HG03571 (cell line): Measurements from ENCODE around the gene KNSTRN.

Source experiments
- ATAC-seq: cut with Tn5 transposase; IDR thresholded peaks from one replicate; pipeline ENCODE4 v1.9.1; 2021; ENCODE audit not compliant: unreplicated experiment

Gene KNSTRN

DNA sequence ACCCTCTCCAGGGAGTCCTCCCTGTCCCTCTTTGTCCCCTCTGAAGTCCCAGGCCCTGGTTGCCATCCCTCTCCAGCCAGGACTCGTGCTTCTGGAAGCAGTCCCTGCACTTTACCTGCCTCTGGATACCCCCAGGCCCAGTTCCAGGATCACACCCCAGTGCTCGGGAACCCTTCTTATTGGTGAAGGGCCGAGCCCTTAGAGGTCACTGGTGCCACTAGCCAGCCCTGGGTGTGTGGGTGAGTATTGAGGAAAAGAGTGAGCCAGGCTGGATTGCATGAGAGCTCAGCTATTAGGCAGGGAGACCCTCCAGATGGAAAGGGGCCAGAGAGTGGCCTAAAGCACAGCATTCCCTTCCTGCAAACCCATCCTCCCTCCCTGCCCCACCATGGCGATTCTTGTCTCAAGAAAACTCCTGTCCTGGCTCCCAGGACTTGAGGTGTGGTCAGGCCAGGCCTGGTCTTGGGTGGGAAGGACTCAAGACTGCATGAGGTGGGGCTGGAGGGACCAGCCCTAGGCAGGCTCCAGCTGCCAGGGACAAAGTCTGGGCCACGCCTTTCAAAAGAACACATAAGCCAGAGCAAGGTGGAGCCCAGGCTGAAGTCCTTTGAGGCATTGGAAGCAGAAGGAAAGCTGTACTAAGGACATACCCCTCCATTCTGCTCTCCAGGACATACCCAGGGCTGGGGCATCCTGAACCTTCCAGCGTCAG lies 36.5 kb upstream of the KNSTRN start:
- no peak for ATAC-seq

DNA sequence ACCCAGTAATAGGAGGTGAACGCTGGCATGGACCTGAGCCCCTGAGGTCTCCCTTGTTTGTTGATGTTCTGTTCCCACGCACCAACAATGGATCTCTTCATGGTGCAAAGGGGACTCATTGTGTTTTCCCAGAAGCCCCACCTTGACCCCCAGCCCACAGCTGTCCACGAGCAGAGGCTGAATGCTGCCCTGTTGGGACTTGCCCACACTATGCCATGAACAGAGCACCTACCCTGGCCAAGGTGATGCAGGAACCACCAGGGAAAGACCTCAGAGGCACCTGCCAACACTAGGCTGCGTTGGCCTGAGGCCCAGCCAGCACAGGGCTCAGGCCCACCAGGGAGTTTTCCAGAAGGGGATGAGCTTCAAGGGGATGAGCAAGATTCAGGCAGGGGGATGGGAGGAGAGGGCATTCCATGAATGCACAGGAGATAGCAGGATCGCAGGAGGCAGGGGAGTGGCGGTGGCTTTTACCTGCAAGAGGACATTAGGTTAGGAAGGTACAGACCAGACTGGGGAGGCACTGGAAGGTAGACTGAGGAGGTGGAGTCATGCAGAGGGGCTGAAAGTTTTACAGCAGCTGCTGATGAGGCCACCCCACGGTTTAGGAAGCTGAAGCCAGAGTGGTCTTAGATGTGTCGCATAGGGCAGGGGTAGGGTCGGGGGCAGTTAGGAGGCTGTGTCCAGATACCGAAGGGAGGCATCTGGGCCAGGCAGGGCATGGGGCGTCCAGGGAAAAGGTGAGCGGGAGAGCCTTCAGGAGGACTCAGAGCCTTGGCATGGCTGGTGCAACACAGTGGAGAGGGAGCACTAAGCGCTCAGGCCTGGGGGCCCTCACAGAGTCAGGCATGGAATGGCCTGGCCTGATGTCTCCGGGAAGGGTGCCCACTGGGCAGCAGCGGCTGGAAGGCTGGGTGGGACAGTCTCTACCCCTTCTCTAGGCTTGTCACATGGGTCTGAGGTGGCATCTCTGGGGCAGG lies 35.7 kb upstream of the KNSTRN start:
- ATAC-seq, result no peak

DNA sequence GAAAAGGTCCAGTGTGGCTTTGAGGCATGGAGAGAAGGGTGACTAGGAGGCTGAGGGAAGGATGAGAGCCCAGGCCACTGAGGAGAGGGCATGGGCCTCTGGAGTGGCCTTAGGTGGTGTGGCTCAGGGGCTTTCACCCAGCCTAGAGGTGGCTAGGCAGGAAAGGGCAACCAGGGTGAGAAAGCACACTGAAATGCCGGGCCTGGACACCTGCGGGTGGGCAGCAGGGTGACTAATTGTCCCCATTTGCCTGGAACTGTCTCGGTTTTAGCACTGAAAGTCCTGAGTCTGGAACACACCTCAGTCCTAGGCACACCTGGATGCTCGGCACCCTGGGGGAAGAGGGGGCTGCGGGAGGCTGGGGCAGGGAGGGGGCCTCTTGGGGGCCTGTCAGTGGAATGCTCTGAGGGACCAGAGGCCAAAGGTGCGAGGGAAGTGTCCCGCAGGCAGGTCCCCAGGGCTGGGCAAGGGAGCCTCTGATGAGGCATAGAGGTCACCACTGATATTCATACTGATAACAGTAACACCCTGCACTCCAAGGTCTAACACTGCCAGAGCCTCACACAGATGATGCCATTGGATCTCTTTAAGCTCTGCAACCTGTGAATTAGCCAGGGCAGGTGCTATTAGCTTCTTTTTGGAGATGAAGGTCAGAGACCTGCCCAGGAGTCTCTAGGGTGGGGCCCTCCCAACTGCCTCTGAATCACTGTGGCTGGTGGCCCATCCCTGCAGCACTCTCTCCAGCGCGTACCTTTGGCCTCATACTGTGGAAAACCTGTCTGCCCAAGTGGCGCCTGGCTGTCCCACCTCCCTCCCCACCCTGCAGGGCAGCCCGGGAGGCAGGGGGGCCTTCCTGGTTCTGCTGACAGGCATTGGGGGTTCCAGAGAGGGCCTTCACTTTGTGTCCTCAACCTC lies 34.7 kb upstream of the KNSTRN start:
- no peak for ATAC-seq

DNA sequence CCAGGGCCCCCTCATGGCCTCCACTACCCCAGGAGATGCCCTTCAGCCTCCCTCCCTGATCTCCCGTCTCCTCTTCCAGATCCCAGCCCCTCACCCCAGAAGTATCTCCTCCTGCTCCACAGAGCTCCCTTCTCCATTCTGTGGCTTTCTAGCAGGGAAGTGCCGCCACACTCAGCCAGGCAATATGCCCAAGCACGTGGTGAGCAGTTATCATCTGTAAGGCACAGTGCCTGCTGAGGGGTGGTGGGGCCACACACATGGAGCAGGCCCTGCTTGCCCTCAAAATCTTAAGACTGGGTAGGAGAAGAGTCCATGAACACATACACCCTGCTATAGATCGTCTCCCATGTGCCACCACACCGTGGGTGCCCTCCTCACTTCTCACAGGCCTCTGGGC lies 34.0 kb upstream of the KNSTRN start:
- no peak for ATAC-seq

DNA sequence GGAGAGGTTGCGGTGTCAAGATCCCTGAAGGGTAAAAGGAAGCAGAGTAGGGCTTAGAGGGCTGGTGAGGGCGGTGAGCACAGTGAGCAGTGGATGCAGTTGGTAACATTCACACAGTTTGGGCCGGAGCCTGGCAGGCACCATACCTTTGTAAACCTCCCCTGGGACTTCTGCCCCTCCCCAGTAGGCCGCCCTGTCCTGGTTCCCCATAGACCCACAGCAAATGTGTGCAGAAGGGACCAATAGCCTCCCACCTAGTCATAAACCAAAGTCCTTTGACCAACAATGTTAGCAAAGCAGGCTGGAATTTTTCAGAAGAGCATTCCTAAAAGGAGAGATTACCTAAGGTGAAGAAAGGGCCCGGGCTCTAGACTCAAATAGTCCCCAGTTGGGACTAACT lies 33.4 kb upstream of the KNSTRN start:
- no peak for ATAC-seq

DNA sequence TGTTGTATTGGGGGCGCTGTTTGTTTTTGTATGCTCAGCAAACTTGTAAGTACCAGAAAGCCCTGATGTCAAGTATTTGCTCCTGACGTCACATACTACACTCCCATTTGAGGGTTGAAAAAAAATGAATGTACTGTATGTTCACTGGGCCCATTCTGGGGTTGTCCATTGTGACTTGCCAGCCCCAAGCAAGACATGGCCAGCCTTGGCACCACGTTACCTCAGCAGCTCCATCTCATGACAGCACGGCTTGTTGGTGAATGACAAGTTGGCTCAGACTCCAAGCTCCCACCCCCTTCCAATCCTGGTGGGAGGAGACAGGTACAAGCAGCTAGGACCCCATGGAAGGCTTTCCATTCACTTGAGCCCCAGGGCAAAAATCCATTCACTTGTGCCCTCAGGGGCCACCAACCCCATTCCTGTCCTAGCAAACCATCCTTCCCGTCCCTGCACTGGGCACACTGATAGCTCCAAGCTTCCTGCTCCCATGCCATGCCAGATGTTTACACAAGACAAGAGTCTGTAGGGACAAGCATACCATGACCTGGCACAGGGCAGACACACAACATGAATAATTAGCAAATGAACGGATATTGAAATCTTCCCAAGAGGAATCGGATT lies 30.1 kb upstream of the KNSTRN start:
- no peak for ATAC-seq

DNA sequence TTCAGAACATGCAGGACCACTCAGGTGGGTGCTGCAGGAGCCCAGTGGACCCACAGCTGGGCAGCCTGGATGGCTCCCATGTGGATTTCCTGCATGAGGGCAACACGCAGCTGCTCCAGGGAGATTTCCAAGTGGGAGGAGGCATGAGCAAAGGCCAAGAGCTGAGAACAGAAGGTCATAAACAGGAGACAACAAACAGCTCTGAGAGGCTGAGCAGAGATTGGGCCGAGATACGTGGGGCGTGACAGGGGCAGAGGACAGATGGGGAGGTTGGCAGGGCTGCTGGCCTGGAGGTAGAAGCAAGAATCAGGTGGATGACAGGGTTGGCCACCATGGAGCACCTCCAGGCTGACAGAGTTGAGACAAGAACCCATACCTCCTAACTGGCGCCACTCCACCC lies 28.8 kb upstream of the KNSTRN start:
- ATAC-seq, result no peak

DNA sequence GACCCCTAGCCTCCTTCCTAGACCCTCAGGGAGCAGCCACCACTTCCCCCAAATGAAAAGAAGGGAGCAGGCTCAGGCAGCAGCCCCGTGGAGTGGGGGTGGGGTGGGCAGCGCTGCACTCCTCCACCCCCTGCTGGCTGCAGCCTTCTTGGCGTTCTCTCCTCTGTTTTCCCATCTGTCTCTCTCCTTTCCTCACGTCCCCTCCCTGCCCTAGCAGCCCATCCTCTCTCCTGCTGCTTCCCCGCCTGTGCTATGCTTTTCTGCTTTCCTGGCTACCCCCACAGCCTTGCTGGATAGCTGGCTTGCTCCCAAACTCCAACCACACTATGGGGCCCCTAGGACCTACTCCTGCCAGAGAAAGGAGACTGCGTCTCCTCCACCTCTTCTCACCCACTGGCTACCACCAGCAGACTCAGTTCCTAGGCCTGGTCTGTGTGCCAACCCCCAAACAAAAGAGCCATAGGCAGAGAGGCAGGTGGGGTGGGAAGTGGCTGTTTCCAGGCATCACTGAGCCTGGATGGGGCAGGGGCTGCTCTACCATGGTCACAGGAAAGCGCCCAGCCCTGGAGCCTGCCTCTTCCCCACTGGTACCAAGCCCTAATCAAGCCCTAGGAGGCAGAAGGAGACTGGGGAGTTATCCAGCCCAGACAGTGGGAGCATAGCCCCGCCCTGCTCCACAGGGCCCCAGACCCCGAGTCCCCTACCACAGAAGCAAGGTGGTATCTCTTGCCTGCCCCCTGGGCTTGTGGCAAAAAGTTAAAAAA lies 27.9 kb upstream of the KNSTRN start:
- ATAC-seq, result no peak

DNA sequence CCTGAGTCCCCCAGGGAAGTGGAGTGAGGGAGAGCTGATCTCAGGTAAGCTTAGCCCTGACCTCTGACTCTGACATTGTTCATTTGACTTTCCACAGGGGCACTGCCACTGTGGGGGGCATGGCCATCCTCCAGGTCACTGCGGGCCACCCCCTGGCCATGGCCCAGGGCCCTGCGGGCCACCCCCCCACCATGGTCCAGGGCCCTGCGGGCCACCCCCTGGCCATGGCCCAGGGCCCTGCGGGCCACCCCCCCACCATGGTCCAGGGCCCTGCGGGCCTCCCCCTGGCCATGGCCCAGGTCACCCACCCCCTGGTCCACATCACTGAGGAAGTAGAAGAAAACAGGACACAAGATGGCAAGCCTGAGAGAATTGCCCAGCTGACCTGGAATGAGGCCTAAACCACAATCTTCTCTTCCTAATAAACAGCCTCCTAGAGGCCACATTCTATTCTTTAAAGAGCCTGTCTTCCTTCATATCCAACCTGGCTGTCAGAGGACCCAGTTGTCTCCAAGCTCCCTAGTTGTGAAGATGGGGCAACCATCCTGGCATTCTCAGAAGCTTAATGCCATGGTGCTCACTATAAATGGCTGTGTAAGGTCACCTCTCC lies 26.4 kb upstream of the KNSTRN start:
- no peak for ATAC-seq

DNA sequence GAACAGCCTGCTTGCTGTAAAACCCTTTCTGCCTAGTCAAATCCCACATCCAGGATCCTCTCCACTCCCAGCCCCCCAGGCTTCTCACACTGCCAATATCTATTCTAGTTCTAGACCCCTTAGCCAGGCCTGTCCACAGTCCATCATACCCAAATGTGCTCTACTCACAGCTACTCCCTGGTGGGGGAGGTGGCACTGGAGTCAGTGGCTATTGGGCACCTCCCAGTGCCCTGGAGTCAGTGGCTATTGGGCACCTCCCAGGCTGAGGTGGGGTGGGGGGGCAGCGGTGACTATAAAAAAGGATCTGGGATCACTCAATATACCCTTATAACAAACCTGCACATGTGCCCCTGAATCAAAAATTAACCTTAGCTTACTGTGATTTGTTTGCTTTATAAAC lies 25.3 kb upstream of the KNSTRN start:
- no peak for ATAC-seq

DNA sequence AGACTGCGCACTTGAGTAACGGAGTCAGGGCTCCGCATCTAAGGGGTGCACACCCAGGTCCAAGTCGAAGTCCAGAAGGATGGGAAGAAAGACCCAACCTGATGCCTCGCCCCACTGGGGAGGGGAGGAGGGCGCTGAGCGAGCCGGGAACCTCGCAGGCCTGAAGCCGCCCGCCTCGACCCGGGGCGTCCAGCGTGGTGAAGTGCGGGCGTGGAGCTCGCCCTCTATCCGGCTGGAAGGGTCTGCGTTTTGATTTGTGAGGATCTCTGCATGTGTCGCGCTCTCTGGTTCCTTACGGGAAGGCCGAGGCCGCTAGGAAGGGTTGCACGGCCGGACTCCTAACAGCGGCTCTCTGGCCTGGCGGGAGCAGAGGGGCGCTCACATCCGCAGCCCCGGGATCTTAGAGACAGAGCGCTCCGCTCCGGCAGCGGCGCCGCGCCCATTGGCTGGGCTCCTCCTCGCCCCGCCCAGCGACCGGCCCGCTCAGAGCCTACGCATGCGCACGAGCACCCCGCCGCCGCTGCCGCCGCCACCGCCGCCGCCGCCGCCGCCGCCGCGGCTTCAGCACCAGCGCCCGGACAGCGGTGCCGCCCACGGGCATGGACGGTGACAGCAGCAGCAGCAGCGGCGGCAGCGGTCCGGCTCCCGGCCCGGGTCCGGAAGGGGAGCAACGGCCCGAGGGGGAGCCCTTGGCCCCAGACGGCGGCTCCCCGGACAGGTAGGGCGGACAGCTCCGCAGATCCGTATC lies 24.6 kb upstream of the KNSTRN start, which contains the start of gene DISP2:
Gene DISP2, plus strand, starts transcription at position 497 of the 748 bp plus-strand sequence. Its CDS starts 103 bp downstream, at position 600.
- peak; percentile 68 for ATAC-seq

DNA sequence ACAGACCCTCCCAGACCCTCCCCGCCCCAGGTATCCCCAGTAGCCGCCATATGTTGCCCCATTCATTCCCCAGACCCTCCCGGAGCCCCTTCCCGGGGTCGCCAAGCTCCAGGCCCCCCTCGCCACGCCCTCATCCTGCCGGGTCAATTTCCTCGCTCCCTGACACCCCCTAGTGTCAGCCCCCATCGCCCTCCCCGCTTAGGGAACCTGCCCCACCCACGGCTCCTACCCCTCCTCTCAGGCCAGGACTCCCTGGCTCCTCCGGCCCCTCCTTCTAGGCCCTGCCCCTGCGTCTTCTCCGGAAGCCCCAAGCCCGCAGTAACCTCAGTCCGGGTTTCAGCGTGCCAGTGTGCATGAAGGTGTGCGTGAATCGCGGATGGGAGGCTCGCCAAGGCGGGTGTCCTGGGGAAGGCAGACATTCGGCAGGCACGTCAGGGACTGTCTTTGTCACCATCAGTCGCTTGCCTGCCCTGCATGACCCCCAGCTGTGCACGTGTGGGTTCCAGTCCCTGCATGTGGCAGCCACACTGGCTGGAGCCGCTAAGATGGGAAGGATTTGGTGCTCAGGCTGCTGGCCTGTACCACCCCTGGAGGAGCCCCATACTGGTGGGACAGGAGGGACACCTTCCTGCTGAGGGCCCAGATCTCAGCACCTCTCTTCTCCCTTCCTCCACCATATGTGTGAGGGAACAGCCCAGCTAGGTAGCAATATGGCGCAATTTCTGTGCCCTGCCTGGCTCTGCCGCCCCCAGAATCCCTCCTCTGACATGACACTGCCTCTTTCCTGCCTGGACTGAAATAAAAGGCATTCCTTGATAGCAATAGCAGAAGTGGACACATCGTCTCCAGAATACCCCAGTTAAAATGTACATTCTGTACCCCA lies 23.8 kb upstream of the KNSTRN start:
- ATAC-seq, result no peak

DNA sequence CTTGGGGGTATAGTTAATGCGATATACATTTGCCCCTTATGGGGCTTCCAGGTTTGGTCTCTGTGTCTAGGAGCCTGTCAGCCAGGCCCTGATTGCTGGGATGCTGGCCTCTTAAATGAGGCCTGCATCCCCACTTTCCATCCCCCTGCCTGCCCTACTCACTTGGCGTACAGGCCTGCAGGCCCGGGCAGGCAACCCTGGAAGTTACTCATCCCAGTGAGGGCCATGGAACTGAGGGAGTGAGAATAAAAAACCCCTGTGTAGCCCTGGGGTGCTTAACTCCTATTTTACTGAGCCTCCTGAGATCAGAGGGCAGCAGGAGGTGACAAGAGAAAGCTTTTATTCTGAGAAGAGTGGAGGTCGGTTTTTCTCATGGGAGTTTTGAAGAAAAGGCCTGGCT lies 22.5 kb upstream of the KNSTRN start:
- ATAC-seq, result no peak

DNA sequence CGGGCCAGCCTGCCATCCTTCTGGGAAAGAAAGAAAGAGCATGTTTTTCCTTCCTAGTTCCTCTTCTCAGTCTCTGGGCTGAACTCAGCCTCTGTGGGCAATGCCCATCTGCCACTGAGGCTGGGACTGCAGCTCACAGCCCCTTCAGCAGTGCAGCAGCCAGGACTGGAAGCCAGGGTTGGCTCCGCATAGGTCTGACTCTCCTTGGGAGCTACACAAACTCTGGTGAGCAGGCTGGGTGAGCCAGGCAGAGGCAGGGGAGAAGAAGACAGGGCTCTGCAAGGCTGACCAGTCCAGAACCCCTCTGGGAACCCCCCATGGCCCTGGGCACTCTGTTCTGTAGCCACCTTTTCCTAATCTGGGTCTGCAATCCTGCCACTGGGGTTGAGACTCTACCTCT lies 20.9 kb upstream of the KNSTRN start:
- no peak for ATAC-seq

DNA sequence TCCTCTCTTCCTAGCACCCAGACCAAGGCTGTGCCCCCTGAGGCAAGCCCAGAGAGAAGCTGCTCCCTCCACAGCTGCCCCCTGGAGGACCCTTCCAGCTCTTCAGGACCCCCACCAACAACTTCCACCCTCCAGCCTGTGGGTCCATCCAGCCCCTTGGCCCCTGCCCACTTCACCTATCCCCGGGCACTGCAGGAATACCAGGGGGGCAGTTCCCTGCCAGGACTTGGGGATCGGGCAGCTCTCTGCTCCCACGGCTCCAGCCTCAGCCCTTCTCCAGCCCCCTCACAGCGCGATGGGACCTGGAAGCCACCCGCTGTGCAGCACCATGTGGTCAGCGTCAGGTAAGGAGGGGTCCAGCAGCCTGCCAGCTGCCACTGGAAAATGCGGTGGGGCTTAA lies 18.9 kb upstream of the KNSTRN start:
- no peak for ATAC-seq

DNA sequence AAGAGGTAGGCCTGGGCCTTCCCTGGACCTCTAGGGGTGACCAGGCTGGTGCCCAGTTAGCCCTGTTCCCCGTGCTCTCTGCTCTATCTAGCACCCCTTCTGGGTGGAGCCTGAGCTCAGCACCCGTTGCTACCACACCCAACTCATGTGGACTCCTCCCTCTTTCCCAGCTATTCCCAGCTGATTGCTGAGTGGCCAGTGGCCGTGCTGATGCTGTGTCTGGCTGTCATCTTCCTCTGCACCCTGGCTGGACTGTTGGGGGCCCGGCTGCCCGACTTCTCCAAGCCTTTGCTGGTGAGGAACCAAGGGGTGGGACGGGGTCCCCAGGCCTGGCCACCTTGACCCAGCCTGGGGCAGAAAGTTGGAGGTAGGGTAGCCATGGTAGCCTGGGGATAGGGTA lies 18.3 kb upstream of the KNSTRN start:
- no peak for ATAC-seq

DNA sequence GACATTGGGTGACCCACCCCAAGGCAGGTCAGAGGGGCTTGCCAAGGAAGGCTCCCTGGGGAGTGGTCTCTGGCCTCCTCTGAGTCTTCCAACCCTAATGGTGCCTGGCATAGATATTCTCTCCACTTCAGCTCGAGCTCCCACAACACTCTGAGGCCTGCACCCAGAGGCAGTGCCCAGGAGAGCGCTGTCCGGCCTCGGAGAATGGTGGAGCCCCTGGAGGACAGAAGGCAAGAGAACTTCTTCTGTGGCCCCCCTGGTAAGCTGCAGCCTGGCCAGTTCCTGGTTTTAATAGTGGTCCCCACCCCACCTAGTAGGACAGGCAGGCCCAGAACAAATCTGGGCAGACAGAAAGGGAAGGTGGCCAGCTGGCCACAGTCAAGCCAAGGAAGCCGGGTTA lies 17.5 kb upstream of the KNSTRN start:
- no peak for ATAC-seq
